Raji (cell line): Measurements from ENCODE around the gene KCNJ15.

Source experiments
- POLR2A ChIP-seq: IDR thresholded peaks from 2 replicates; pipeline ENCODE4 v1.6.1; 2011; ENCODE audit warnings: low read depth, low read length, control low read depth; ENCODE audit not compliant: insufficient read depth

KCNJ15 gene

GRCh38 chr21:38241029-38241740 lies 15.6 kb upstream of the KCNJ15 start:
- TF ChIP-seq POLR2A = no peak

GRCh38 chr21:38242061-38242460 lies 14.7 kb upstream of the KCNJ15 start:
- TF ChIP-seq POLR2A = no peak

DNA sequence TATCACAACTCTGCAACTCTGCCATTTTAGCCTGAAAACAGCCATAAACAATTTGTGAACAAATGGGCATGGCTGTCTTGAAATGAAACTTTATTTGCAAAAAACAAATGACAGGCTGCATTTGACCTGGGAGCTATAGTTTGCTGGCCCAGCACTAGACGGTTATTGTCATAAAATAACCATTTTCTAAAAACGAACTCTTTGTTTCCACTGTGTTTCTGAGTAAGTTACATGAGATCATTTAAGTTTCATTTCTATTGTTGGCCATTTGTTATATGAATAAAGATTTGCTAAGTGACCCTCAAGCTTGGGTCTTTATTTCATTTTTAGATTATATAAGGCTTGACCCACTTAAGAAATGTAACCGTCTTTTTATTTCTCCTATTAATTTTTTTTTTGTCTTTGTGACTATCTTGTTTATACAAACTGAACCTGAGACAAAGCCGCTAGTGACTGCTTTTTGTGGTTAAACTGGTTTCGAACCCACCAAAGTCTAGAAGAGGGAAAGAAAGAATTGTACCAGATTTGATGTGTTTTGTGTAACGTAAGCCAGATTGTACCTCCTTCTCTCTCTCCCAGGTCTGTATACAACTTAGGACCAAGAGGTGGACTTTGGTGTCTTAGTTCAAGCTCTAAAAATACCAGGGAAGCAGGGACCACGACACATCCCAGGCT lies 12.9 kb upstream of the KCNJ15 start:
- TF ChIP-seq POLR2A = no peak

DNA sequence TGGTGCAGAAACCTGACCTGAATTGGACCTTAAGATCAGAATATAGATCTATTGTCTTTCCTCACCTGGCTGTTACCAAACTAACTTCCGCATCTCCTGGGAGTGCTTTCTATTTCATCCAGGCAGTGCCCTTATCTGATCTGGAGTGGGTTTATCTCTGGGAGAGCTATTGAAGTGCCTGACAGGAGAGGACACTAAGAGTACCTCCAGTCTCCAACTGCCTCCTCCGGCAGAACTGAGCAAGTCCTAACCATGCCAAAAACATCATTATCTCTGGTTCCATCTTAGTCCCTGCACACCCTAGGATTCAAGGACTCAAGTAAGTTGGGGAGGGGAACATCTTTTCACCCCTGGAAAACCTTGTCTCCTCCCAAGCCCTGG lies 12.4 kb upstream of the KCNJ15 start:
- TF ChIP-seq POLR2A = no peak

DNA sequence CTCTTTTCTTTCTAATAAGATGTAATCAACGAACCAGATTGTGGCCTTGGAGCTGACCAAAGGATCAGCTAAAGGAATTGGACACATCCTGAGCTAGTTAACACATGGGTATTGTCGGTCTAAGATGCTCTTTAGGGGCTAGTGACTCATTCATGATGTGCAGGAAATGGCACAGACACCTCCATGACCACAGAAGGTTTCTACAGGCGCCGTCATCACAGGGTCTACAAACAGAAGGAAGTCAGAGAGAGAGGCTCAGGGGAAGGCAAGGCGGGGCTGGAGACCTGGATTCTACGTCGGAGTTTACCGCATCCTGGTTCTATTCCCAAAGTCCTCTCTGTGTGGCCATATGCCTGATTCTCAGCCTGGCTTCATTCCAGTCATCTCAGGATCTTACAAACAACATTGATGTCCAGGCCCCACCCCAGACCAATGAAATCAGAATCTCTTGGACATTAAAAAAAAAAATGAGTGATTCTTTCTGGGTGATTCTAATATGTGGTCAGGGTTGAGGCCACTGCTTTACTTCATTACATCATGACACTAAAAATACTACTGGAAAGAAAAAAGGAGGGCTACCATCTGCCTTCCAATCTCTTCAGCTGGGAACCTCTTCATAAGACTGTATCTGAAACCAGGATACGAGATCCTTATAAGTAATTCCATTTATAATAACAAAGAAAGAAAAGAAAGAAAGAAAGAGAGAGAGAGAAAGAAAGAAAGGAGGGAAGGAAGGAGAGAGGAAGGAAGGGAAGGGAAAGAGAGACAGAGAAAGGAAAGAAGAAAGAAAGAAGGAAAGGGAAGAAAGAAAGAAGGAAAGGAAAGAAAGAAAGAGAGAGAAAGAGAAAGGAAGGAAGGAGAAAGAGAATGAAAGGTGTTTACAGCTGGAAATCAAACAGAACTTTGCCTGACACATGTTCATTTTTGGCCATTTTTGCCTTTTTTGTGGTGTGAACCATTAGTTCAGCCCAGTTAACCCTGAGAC lies 11.6 kb upstream of the KCNJ15 start:
- no peak for TF ChIP-seq POLR2A

DNA sequence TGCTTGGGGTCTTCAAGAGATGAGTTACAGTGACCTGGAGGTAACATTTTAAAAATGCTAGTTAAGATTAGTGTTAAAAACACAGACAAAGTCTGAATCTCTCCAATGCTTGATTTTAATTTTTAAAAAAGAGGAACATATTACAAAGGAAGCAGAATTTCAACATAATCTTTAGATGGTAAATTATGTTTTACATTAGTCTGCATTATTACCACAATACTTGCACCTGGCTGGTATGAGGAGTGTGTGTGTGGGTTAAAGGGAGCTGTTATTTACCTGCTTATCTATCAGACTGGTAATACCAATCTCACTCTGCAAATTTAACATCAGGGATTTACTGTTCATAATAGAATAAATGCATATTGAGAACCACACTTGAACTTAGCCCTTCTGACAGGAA lies 10.3 kb upstream of the KCNJ15 start:
- no peak for TF ChIP-seq POLR2A

GRCh38 chr21:38247738-38248510 lies 8.9 kb upstream of the KCNJ15 start:
- no peak for TF ChIP-seq POLR2A

GRCh38 chr21:38249256-38249655 lies 7.5 kb upstream of the KCNJ15 start:
- TF ChIP-seq POLR2A = no peak

DNA sequence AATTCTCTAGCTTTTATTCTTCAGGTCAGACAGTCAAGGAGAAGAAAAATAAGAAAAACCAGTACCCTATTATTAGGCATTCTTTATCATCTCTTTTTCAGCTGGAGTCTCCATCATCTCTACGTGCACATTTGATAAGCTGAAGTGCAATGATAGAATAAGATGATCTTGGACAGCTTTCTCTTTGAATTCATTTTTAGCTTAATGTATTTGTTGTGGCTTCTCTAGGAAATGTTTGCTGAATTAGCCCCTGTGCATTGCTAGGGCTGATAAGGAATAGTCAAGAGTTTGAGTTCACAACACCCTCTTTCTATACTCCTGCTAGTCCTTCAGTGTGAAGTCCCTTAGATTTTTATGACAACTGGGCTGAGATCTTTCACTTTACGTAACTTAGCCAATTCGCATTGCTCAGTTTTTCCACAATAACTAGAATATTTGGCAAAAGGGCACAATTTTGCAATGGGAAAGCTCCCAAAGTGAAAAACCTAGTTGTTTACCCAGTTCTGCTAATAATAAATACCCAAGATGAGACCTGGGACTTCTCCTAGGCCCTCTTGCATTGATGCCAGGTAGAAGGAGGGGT lies 7.0 kb upstream of the KCNJ15 start:
- TF ChIP-seq POLR2A = no peak

DNA sequence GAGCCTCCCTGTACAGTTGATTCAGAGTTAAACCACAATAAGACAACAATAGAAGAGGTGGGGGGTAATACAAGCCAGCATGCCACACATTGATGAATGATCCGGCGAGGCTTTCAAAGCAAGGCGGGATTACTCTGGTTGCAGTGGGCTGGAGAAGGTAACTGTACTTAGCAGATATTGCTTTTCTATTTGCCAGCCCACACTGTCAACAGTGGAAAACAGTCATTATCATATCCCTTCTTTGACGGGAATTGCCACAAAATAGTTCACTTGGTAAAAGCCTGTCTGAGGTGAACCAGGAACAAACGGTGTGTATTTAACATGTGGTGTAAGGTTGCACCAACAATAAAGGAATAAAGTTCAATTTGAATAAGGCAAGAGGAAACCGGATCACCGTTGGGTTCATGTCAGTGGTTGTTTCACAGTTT lies 5.8 kb upstream of the KCNJ15 start:
- no peak for TF ChIP-seq POLR2A

GRCh38 chr21:38254970-38255369 lies 1.8 kb upstream of the KCNJ15 start:
- no peak for TF ChIP-seq POLR2A

- TF ChIP-seq POLR2A = no peak
These were observed 1.1 kb upstream of the KCNJ15 start for GRCh38 chr21:38255571-38256117.

DNA sequence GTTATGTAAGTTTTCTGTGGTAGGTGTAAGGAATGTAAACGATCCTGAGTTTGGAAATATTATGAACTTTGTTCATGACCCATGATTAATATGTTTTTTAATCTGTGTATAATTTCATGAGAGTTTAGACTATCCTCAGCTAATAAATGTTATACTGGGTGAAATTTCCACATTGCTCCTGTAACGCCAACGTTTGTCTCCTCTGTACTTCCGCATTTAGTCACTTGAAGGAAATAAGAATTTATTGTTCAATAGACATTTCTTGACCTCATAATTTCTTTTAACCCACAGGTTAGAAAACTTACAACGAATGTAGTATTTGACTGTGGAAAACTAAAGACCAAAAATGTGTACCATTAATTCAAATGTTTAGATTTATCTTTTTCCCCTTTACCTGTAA lies 876 bp downstream of the KCNJ15 start:
- no peak for TF ChIP-seq POLR2A
